Measurements from ENCODE around the gene CHD1L.
"Not testable (repeated sequence)": the region's sequence is repeated elsewhere in the genome, so short reads cannot be mapped to it uniquely, and the experiment has no call there.

CHD1L gene

DNA sequence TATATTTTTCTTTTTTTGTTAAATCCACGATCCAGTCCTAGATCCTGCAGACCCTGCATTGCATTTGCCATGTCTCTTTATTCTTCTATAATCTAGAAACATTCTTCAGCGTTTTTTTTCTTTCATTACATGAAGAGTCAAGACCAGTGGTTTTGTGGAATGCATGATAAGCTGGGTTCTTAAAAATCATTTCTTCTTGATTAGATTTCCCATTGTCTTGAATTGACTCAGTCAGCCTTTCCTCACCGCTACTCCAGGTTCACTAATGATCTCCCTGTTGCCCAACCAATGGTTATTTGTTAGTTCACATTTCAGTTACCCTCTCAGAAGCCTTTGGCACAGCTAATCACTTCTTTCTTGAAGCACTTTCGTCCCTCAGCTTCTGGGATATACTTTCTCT lies 25.2 kb downstream of the CHD1L start:
- DNase-seq (ENCODE audit: low read depth): no peak

DNA sequence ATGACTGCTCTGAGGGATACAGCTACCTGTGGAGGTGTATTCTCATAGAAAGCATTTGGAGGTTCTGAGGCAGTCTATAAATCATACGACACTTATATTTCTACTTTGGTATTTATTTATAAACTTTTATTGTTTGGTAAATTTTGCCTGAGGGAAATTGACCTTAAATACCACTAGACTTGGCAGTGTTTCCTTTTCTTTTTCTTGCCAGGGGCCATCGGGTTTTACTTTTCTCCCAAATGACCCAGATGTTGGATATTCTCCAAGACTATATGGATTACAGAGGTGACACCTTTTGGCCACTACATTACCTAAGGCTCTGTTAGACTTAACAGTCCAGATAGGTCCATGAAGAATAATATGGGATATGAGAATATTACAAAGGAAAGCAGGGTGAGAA lies 28.2 kb downstream of the CHD1L start:
- no peak for DNase-seq (ENCODE audit: low read depth)

DNA sequence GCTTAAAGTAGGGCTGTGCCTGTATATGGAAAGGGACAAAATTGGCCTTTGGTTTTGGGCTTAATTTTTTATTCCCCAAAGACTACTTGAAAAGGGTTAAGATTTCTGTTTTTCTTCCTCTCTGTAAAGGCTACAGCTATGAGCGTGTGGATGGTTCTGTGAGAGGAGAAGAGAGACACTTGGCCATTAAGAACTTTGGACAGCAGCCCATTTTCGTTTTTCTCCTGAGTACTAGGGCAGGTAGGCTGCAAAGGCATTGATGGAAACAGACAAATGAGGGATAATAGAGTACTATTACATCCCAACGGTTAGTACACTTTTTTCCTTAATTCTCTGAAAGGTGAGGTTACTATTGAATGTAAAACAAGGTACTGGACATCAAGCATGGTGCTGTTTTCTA lies 29.6 kb downstream of the CHD1L start:
- DNase-seq (ENCODE audit: low read depth): no peak

DNA sequence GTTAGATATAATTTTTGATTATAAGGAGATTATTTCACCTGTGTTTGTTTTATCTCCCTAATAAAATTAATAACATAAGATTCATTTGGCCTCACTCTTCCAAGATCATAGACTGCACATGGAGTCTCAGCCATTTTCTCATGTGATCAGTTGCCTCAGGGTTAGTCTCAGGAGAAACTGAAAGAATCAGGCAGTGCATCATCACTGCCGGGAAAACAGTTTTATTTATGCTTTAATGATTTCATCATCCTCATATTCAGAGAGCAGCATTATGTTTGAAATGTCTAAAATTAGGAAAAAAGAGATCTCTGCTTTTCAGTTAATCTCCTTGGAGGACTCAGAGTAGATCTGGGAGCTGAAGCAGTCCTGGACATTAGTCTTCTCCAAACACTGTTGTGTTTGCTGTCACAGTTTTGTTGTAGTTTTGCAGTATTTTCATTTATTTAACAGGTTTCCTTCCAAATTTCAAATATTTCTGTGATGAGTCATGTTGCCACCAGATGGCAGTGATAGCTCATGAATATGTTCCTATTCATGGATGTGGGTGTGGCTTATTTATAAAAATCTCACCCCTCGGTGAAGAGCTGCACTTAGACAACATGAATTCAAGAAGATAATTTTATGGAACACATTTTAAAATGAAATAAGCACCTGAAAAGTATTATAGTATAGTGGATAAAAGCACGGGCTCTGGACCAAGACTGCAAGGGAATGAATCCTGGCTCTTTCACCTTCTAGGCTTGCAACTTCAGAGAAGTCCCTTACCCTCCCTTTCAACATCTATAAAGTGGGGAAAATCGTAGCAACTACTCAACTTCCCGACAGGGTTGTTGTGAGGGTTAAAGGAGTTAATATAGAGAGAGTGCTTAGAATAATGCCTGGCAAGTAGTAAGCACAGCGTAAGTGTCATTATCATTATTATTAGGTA lies 31.2 kb downstream of the CHD1L start:
- peak; percentile 1 for DNase-seq (ENCODE audit: low read depth)

DNA sequence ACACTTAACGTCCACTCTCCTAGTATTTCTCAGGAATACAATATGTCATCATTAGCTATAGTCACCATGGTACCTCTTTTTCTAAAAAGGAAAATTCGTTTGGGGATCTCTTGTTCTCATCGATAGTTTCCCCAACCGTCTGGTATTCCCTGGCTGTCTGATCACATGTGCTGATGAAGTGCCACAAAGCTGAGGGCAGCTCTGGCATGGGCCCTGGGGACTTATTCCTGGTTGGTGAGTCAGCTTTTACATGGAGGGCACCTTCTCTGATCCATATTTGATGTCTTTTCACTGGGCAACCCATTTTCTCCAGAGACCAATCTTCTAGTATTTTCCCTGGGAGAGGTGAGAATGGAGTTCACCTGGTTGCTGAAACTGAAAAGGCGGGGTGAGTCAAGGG lies 39.5 kb downstream of the CHD1L start:
- no peak for DNase-seq (ENCODE audit: low read depth)

DNA sequence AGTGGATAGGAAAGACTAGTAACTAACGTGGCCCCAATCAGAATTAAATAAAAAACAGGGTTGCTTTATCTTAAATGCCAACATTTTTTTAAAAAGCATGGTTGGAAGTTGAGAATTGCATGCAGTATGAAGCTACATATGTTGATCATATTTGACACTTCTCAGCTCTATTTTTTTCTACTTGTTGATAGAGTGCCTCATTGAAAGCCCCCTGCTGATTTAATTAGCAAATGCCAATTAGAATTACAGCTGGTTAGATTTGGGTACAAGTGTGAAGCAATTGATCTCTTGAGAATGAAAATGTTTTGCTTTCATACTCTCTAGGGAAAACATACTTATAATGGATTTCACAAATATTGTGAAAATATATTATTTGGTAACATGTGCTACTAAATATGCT lies 40.5 kb downstream of the CHD1L start:
- no peak for DNase-seq (ENCODE audit: low read depth)

DNA sequence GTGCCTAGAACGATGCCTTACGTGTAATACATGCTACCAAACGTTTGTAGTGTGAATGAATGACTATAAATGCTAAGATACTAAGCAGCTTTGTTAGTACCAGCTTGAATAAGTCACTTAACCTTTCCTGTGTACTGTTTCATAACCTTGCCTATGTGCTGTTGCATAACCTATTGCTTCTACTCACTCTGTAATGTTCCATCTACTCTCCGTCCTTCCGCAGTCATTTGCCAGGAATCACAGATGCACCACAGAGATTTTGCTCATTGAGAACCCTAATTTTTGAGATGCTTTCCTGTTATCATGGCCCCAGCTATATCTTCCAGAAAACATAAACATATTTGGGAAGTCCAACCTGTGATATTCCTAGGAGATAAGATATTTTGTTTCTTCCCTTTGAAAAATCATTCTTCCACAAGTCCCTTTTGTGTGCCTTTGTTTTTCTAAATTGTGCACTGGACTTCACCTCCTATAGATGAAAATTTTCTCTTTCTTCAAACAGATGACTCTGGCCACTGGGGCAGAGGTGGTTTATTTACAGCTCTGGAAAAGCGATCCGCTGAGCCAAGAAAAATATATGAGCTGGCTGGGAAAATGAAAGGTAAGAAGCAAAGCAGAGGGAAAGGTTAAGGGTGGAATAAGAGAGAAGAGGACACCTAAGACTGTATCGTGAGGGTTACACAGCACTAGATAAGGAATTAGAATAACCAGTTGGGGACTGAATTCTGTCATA lies 44.8 kb downstream of the CHD1L start:
- DNase-seq (ENCODE audit: low read depth): no peak

DNA sequence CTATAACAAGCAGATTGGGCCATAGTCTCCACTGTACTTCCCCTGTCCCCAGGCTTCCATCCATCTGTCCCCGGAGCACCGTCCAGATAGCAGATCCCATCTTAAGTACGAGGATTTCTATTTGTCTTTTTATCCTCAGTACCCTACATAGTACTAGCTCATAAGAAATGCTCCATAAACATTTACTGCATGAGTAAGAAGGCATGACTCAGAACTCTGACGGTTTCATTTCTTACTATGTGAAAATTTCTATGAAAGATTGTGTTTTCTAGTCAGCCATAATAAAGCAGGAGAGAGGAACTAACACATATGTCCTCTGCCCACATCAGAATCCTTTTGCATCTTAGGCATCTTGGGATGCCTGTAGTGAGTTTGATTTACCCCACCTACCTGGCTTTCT lies 49.5 kb downstream of the CHD1L start:
- no peak for DNase-seq (ENCODE audit: low read depth)

DNA sequence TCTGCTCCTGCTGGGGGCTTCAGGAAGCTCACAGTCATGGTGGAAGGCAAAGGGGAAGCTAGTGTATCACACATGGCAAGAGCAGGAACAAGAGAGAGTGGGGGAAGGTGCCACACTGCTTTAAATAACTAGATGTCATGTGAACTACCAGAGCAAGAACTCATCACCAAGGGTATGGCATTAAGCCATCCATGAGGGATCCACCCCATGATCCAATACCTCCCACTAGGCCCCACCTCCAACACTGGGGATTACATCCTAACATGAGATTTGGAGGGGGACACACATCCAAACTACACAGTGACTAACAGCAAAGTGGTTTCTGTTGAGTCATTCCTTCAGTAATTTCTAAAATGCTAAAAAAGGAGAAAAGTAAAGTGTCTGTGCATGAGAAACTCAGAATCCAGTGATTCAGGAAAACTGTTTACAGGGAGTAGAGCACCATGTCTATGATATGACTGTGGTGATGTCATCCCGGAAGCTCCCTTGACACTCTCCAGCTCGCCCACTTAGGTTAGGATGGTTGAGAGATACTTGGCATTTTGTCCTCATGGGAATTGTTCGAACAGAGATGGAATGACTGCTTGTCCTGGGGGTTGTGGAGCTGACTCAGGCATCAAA lies 50.3 kb downstream of the CHD1L start:
- DNase-seq (ENCODE audit: low read depth): no peak

DNA sequence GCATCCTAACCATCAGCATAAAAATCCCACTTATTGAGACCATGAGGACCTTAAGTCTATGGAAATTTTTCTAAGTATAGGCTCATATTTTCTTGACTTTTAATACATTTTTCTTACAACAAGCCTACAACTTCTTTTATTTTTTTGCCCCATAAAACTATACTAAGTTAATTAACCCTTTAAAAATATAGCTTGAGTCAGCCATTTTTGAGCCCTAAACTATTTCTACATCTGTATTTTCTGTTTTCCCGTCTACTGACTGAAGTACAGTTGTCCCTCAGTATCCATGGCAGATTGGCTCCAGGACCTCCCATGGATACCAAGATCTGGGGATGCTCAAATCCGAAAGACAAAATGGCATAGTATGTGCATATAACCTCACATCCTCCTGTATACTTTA lies 55.0 kb downstream of the CHD1L start:
- DNase-seq (ENCODE audit: low read depth): no peak

DNA sequence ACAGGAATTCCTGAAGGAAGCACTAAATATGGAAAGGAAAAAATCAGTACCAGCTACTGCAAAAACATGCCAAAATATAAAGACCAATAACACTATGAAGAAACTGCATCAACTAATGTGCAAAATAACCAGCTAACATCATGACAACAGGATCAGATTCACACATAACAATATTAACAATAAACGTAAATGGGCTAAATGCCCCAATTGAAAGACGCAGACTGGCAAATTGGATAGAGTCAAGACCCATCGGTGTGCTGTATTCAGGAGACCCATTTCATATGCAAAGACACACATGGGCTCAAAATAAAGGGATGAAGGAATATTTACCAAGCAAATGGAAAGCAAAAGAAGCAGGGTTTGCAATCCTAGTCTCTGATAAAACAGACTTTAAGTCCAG lies 63.3 kb downstream of the CHD1L start:
- not testable (repeated sequence) for DNase-seq (ENCODE audit: low read depth)

DNA sequence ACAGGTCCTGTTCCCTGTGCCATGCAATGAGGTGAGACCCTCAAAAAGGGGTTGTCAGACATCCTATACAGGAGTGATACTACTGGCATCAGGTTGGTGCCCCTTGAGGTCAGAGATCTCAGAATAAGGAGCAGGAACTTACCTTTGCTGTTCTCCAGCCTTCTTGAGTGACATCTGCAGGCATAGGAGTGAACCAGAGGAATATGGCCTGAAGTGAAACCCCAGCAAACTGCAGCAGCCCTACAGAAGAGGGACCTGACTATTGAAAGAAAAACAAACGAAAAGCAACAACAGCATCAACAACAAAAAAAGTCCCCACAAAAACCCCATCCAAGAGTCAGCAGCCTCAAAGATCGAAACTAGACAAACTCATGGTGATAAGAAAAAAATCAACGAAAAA lies 74.5 kb downstream of the CHD1L start:
- no peak for DNase-seq (ENCODE audit: low read depth)

DNA sequence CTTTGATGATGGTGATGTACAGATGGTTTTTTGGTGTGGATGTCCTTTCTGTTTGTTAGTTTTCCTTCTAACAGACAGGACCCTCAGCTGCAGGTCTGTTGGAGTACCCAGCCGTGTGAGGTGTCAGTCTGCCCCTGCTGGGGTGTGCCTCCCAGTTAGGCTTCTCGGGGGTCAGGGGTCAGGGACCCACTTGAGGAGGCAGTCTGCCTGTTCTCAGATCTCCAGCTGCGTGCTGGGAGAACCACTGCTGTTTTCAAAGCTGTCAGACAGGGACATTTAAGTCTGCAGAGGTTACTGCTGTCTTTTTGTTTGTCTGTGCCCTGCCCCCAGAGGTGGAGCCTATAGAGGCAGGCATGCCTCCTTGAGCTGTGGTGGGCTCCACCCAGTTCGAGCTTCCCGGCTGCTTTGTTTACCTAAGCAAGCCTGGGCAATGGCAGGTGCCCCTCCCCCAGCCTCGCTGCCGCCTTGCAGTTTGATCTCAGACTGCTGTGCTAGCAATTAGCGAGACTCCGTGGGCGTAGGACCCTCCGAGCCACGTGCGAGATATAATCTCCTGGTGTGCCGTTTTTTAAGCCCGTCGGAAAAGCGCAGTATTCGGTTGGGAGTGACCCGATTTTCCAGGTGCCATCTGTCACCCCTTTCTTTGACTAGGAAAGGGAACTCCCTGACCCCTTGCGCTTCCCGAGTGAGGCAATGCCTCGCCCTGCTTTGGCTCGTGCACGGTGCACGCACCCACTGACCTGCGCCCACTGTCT lies 84.6 kb downstream of the CHD1L start:
- not testable (repeated sequence) for DNase-seq (ENCODE audit: low read depth)

DNA sequence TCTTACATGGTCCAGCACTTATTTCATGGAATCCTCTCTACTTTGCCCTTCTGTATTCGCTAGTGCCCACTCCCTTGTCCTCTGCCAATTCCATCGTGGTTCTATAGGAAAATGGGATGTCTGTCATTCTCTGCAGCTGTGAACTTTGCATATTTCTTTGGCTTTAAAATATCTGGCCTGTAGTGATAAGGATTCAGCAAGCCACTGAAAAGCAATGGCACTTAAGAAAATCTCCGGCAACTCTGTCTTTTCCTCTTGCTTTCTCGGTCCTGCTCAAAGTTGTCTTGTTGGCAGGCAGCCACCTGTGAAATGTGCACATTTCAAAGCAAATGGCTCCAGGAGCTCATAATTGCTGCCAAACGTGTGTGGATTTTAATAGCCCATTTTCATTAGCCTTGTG lies 91.8 kb downstream of the CHD1L start:
- DNase-seq (ENCODE audit: low read depth): no peak

DNA sequence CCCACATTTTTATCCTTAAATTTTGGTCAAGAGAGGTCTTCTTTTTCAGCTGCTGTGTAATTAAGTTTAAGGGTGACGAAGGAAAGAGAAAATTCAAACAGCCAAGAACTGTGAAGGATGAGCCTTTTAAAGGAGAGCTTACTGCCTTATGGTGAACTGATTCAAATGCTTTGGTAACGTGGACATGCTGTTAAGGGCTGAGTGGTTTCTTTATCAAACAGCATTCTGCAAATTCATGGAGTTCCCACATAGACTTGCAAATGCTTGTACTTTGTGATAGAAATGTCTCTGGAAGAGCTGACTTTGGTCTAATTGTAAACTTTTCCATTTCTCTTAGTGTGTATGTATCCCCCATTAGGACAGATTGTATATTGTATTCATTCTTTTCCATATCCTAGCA lies 93.8 kb downstream of the CHD1L start:
- no peak for DNase-seq (ENCODE audit: low read depth)

DNA sequence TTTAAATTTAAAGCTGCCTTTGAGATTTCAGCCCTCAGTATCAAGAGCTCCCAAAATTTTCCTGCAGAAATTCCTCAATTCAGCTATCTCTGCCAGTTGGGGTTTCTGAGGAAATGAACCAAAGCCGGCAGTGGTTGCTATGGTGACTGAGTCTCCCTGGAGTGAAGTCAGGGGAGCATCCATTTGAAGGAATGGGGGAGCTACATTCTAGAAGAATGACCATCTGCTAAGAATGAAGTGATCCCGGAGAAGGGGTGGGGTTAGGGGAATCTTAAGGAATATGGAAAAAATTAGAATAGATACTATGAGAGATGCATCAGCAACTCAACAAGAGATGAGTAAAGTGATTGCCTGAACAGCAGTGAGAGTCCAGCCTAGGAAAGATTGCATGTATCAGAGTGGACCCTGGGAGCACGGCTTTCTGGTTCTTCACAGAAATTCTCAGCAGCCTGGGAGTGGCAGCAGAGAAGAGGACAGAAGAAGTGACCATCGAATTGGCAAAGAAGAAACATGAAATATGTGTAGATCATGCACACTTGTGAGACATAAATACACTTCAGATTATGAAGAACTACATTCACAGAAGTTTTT lies 94.7 kb downstream of the CHD1L start:
- no peak for DNase-seq (ENCODE audit: low read depth)

DNA sequence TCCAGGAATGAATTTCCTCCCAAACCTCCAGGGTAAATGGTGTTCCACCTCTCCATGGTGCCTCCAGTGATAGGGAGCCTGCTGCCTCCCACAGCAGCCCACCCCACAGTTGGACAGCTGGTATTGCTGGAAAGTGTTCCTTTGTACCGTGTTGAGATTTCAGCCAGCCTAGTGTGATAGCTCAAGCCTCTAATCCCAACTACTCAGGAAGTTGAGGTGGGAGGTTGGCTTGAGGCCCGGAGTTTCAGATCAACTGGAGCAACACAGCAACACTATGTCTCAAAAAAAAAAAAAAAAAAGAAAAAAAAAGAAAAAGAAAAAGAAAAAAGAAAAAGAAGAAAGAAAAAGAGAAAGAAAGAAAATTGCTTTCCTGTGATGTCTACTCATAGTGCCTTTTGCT lies 96.1 kb downstream of the CHD1L start:
- DNase-seq (ENCODE audit: low read depth): no peak

DNA sequence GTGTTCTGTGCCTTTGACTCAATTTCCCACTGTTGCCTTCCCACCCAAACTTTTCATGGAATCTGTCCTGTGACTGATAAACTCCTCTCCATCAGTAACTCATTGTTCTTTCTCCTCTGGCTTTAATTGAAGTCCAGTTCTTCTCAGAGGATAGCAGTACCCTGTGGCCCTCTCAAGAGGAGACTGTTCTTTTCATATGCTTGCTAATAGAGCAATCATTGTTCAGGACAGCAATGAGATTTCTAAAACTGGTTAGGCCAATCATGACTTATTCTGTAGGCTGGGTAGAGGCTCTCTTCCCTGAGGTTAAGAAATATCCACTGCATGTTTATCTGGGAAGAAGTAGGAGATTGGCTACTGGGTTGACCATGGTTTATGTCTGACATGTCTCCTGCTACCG lies 98.8 kb downstream of the CHD1L start:
- DNase-seq (ENCODE audit: low read depth): no peak
